ENCODE measurements around the gene RPS6KA4.

DNA sequence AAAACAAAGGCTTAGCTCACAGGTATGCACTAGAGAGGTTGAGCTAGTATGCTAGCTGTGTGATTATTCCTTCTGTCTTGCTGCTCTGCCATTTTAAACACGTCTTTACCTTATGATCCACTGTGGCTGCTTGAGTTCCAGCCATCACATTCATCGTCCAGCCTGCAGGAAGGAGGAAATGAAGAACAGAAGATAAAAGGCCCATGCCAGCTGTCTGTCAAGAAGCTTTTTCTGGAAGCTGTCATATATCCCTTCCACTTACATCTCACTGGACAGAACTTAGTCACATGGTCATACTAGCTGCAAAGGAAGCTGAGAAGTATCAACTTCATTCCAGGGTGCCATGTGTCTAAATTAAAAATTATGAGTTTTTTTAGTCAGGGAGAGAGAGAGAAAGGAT, 31.6 kb upstream of the RPS6KA4 start:
- TF ChIP-seq POLR2A (IDR thresholded peaks at IDR 0.05; ENCODE audit: low read length), result no peak
- no peak for TF ChIP-seq GATA1 (IDR thresholded peaks at IDR 0.05; ENCODE audit: low read depth, low read length)

All from erythroblast (primary cell).